HEK293T (cell line): Measurements from ENCODE around the gene PLAGL2.

Source experiments
- BHLHE40 ChIP-seq: fragments of 450-650 bp; IDR thresholded peaks from 2 replicates; pipeline ENCODE4 v1.6.1; 2016; ENCODE audit warnings: mild to moderate bottlenecking, moderate library complexity, borderline replicate concordance
- ELF4 ChIP-seq: fragments of 450-650 bp; IDR thresholded peaks from 2 replicates; pipeline ENCODE4 v1.6.1; 2017; ENCODE audit warnings: antibody characterized with exemption
- FOXA1 ChIP-seq: fragments of 450-650 bp; IDR thresholded peaks from 2 replicates; pipeline ENCODE4 v1.6.1; 2016; ENCODE audit warnings: mild to moderate bottlenecking
- FOXM1 ChIP-seq: fragments of 450-650 bp; IDR thresholded peaks from 2 replicates; pipeline ENCODE4 v1.6.1; 2017; ENCODE audit warnings: mild to moderate bottlenecking, borderline replicate concordance
- L3MBTL2 ChIP-seq: fragments of 450-650 bp; conservative IDR thresholded peaks from 2 replicates; pipeline ENCODE4 v1.6.1; 2016; ENCODE audit warnings: mild to moderate bottlenecking
- LEF1 ChIP-seq: fragments of 450-650 bp; IDR thresholded peaks from 2 replicates; pipeline ENCODE4 v1.6.1; 2017; ENCODE audit warnings: mild to moderate bottlenecking, borderline replicate concordance
- SP1 ChIP-seq: fragments of 450-650 bp; IDR thresholded peaks from 2 replicates; pipeline ENCODE4 v1.6.1; 2017
- SUZ12 ChIP-seq: fragments of 450-650 bp; IDR thresholded peaks from 2 replicates; pipeline ENCODE4 v1.6.1; 2016; ENCODE audit warnings: mild to moderate bottlenecking
- TARDBP ChIP-seq: fragments of 450-650 bp; IDR thresholded peaks from 2 replicates; pipeline ENCODE4 v1.6.1; 2016

DNA sequence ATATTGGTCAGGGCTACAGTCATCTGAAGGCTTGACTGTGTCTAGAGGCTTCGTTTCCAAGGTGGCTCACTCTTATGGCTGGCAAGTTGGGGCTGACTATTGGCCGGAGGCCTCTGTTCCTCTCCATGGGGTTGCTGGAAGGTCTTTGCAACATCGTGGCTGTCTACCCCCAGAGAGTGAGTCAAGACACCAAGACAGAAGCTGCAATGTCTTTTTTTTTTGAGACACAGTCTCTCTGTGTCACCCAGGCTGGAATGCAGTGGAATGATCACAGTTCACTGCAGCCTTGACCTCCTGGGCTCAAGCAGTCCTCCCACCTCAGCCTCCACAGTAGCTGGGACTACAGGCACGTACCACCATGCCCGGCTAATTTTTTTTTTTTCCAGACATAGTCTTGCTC, 40.5 kb upstream of the PLAGL2 start:
- no peak for TF ChIP-seq BHLHE40
- TF ChIP-seq LEF1: no peak
- TF ChIP-seq FOXM1: no peak
- TF ChIP-seq L3MBTL2: no peak
- TF ChIP-seq SUZ12: no peak
- TF ChIP-seq SP1: no peak
- TF ChIP-seq FOXA1: no peak
- TF ChIP-seq TARDBP: no peak
- TF ChIP-seq ELF4: no peak
